Measurements from ENCODE around the gene PROZ.

PROZ gene

DNA sequence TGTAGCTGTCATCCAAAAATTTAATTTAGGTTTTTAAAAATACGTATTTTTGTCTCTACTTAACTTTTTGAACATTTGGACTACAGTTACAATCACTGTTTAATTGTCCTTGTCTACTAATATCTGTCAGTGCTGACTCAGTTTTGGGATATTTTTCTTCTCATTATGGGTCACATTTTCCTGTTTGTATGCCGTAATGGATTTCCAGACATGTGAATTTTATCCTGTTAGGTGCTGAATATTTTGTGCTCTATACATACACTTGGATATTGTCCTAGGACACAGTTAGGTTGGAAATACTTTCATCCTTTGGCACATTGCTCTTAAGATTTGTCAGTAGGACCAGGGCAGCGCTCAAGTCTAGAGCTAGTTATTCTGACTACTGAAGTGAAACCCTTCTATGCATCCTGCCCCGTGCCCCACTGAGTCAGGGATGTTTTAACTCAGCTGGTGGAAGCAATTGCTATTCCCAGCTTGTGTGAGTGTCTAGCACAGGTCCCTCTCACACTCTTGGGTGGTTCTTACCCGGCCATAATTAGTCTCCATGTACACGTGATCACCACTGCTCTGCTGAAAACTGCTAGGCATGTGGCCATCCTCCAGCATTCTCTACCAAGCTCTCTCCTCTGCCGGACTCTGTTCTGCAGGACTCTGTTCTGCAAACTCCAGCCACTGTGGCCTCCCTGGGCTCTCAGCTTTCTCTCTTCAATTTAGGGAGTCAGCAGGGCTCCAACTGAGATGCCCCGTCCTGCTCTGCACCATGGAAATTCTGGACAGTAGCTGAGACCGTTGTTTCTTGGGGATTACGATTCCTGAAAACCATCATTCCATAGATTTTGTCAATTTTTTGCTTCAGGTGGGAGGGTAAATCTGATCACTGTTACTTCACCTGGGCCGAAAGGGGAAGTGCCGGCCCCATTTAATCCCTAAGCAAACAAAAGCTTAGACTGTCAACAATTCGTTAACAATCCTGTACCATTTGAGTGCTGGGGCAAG lies 11.1 kb downstream of the PROZ start:
- Mint-ChIP-seq H3K27ac (no peak overlapping the region), H3K9me3 (ENCODE audit: low read depth) (no peaks in the 10 kb centered on the region)

DNA sequence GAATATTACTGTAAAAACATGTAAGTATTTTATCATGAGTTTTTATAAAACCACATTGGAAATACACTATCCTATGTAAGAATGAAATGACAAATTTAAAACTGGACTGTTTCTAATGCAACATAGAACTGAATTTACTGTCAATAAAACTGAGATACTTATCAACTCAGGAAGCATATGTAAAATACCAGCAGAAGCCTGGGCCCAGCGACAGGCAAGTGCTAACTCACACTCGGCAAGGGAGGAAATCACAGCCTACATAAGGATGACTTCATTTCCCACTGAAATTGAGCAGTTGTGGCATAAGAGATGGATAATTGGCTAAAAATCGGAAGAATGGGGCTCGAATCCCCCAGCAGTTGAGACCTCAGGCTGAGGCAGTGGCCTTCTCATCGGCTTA lies 12.1 kb downstream of the PROZ start:
- peak overlapping the region; percentile 50 for H3K4me3 Mint-ChIP-seq
- H3K36me3 Mint-ChIP-seq, result peaks cover 19% of the 10 kb centered on the region
- no peak overlapping the region for H3K27ac Mint-ChIP-seq
- peaks cover 14% of the 10 kb centered on the region for H3K4me1 Mint-ChIP-seq (ENCODE audit: low read depth)
- no peaks in the 10 kb centered on the region for H3K9me3 Mint-ChIP-seq (ENCODE audit: low read depth)
- H3K27me3 Mint-ChIP-seq, result no peaks in the 10 kb centered on the region

More for the DNA sequence above, 11.1 kb downstream of the PROZ start:
- no peak overlapping the region for H3K4me3 Mint-ChIP-seq
- no peaks in the 10 kb centered on the region for H3K27me3 Mint-ChIP-seq
- H3K36me3 Mint-ChIP-seq, result peaks cover 15% of the 10 kb centered on the region
- peaks cover 18% of the 10 kb centered on the region for H3K4me1 Mint-ChIP-seq (ENCODE audit: low read depth)

DNA sequence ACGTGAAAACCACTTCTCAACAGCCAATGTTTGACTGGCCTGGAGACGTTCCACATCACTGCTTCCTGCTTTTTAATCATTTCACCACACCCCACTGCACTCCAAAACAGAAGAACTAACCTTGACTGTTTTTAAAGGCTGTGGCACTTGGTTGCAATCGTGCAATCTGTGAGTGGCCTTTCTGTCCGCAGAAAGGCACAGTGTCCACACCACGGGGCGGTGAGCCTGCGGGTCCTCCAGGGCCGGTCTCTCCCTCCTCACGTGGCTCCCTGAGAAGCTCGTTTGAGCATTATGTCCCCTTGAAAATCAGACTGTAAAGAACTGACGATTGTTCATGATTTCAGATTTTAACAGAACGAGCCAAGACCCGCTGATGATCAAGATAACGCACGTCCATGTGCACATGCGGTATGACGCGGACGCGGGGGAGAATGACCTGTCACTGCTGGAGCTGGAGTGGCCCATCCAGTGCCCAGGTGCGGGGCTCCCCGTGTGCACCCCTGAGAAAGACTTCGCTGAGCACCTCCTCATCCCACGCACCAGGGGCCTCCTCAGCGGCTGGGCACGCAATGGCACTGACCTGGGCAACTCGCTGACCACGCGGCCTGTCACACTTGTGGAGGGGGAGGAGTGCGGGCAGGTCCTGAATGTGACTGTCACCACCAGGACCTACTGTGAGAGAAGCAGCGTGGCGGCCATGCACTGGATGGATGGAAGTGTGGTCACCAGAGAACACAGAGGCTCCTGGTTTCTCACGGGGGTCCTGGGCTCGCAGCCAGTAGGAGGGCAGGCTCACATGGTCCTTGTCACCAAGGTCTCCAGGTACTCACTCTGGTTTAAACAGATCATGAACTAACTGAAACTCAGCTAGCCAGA lies 13.0 kb downstream of the PROZ start:
- H3K4me1 Mint-ChIP-seq (ENCODE audit: low read depth), result peaks cover 13% of the 10 kb centered on the region
- no peak overlapping the region for H3K27ac Mint-ChIP-seq
- H3K27me3 Mint-ChIP-seq, result no peaks in the 10 kb centered on the region
- H3K36me3 Mint-ChIP-seq, result peaks cover 22% of the 10 kb centered on the region
- H3K4me3 Mint-ChIP-seq, result no peak overlapping the region
- no peaks in the 10 kb centered on the region for H3K9me3 Mint-ChIP-seq (ENCODE audit: low read depth)

DNA sequence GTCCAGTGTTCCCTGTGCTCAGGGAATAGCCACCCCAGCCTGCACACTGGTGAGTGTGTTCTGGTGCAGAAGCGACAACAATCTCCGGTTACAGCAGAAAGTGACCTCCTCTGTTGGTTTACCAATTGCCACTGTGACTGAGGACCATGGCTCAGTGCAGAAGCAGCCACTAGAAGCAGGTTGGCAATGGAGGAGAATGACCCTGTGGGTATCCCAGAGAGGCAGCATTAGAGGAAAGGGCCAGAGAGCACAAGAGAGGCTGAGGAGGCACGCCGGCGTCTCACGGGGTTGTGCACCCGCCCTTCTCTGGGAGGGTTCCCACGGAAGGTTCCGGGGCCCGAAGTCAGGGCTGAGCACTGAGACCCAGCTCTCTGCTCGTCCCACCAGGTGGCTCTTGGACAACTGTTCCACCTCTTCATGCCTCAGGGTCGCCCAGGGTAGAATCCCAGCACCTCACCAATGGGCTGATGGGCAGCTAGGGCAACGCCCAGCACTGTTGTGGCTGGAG lies 14.0 kb downstream of the PROZ start:
- H3K27me3 Mint-ChIP-seq, result no peaks in the 10 kb centered on the region
- H3K4me3 Mint-ChIP-seq, result no peak overlapping the region
- no peak overlapping the region for H3K27ac Mint-ChIP-seq

DNA sequence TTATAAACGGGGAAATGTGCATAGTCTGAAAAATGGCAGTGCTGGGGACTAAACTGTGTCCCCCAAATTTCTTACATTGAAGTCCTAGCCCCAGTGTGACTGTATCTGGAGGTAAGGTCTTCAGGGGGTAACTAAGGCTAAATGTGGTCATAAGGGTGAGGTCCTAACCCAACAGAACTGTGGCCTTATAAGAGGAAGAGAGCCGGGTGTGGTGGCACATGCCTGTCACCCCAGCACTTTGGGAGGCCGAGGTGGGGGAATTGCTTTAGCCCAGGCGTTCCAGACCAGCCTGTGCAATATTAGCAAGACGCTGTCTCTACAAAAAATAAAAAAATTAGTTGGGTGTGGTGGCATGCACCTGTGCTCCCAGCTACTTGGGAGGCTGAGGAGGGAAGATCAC lies 17.8 kb downstream of the PROZ start:
- H3K4me3 Mint-ChIP-seq, result peak overlapping the region; percentile 2
- no peaks in the 10 kb centered on the region for H3K27me3 Mint-ChIP-seq
- peaks cover 25% of the 10 kb centered on the region for H3K36me3 Mint-ChIP-seq
- H3K4me1 Mint-ChIP-seq (ENCODE audit: low read depth), result peaks cover 33% of the 10 kb centered on the region
- H3K9me3 Mint-ChIP-seq (ENCODE audit: low read depth), result no peaks in the 10 kb centered on the region
- H3K27ac Mint-ChIP-seq, result peak overlapping the region; percentile 89

More for the DNA sequence above, 14.0 kb downstream of the PROZ start:
- Mint-ChIP-seq H3K36me3 (peaks cover 22% of the 10 kb centered on the region), H3K9me3 (ENCODE audit: low read depth) (no peaks in the 10 kb centered on the region), H3K4me1 (ENCODE audit: low read depth) (peaks cover 13% of the 10 kb centered on the region)

DNA sequence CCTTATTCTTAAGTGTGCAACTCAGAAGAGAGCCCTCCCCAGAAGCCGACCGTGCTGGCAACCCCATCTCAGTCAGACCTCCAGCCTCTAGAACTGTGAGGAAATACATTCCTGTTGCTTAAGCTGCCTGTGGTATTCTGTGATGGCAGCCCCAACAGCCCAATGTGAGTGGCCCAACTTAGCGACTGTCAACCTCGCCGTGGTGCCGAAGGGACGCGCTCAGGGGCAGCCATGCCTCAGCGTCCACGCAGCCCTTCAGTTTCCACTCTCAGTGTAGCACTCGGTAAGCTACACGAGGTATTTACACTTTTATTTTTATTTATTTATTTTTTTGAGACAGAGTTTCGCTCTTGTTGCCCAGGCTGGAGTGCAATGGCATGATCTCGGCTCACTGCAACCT lies 18.4 kb downstream of the PROZ start:
- H3K36me3 Mint-ChIP-seq, result peaks cover 25% of the 10 kb centered on the region
- H3K4me1 Mint-ChIP-seq (ENCODE audit: low read depth), result peaks cover 38% of the 10 kb centered on the region
- H3K9me3 Mint-ChIP-seq (ENCODE audit: low read depth), result no peaks in the 10 kb centered on the region
- no peaks in the 10 kb centered on the region for H3K27me3 Mint-ChIP-seq
- H3K4me3 Mint-ChIP-seq, result no peak overlapping the region
- H3K27ac Mint-ChIP-seq, result no peak overlapping the region

DNA sequence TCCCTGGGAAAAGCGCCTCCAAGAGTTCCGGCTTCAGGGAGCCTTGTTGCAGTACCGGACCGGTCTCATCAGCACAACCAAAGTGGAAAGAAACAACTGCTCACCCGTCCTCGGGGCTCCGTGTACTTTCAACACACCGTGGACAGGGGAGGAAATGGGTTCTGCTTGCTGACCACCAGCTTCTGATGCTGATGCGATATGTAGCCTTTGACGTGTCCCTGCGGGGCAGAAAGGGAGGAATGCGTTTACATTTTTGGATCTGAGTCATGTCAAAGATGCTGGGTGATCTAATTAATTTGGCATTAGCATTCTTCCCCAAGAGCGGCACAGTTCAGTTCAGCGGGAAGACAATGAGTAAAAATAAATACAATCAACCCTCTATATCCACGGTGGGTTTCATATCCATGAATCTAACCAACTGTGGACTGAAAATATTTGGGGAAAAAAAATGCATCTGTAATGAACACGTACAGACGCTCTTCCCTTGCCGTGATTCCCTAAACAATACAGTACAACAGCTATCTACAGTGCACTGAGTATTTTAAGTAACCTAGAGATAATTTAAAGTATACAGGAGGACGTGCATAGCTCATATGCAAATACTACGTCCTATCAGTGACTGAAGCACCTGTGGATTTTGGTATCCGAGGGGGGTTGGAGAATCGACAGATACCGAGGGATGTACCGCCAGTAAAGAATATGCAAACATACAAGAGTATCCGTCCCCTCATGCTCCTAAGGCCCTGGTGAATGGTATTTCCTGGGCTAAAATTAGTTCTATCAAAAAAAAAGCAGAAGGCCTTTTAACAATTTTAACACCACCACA lies 19.8 kb downstream of the PROZ start:
- peaks cover 25% of the 10 kb centered on the region for H3K36me3 Mint-ChIP-seq
- H3K27me3 Mint-ChIP-seq, result no peaks in the 10 kb centered on the region
- H3K27ac Mint-ChIP-seq, result no peak overlapping the region
- H3K4me1 Mint-ChIP-seq (ENCODE audit: low read depth), result peaks cover 42% of the 10 kb centered on the region
- H3K4me3 Mint-ChIP-seq, result no peak overlapping the region
- no peaks in the 10 kb centered on the region for H3K9me3 Mint-ChIP-seq (ENCODE audit: low read depth)

DNA sequence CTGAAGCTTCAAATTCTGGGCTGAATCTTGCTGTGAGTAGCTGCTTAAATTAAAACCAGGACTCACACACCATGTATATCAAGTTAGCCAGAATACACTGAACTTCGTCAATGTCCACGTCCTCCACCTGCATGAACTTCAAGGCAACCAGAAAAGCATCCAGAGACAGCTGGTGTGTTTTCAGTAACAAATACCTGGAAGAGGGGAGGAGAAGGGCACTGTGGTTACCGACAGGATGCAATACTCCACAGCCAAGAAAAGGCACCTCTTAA lies 20.4 kb downstream of the PROZ start:
- H3K4me1 Mint-ChIP-seq (ENCODE audit: low read depth), result peaks cover 47% of the 10 kb centered on the region
- no peaks in the 10 kb centered on the region for H3K27me3 Mint-ChIP-seq
- H3K36me3 Mint-ChIP-seq, result peaks cover 25% of the 10 kb centered on the region
- H3K27ac Mint-ChIP-seq, result no peak overlapping the region
- H3K4me3 Mint-ChIP-seq, result no peak overlapping the region
- H3K9me3 Mint-ChIP-seq (ENCODE audit: low read depth), result no peaks in the 10 kb centered on the region

DNA sequence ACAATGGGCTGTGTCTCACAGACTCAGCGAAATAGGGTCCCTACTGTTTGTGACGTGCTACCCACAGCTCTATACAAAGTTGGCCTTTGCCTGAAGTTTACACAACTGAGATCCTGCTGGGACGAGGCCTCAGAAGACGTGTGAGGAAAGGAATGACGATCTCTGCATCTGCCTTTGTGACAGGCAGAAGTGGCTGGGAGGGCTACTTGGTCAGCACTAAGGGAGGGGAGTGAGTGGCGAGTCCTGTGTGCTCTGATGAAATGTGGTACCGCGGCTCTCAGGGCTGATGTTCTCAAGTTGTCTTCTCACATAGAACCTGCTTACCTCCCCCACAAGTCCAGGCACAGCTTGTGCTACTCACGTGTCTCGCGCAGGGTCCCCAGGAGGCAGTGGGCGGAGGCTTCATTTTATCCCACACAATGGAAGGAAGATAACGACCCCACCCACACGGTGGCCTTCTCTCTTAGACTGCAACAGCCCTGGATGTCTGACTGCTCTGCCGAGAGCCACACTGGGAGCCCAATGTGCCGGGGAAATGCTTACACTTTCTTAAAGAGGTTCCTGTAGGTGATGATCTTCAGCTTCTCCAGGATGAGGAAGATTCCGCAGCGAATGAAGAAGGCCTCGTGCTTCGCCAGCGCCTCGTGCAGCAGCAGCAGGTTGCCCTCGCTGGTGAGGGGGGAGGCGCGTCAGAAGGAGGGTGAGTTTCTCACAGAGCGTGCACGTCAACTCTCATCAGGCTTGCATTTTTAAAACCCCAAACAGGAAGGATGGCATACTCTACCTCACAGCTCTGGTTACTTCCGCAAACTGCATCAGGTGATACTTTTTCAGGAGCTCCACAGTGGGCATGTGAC lies 21.2 kb downstream of the PROZ start:
- peaks cover 52% of the 10 kb centered on the region for H3K4me1 Mint-ChIP-seq (ENCODE audit: low read depth)
- no peak overlapping the region for H3K4me3 Mint-ChIP-seq
- peaks cover 22% of the 10 kb centered on the region for H3K36me3 Mint-ChIP-seq
- H3K9me3 Mint-ChIP-seq (ENCODE audit: low read depth), result no peaks in the 10 kb centered on the region
- H3K27me3 Mint-ChIP-seq, result no peaks in the 10 kb centered on the region
- peak overlapping the region; percentile 58 for H3K27ac Mint-ChIP-seq

DNA sequence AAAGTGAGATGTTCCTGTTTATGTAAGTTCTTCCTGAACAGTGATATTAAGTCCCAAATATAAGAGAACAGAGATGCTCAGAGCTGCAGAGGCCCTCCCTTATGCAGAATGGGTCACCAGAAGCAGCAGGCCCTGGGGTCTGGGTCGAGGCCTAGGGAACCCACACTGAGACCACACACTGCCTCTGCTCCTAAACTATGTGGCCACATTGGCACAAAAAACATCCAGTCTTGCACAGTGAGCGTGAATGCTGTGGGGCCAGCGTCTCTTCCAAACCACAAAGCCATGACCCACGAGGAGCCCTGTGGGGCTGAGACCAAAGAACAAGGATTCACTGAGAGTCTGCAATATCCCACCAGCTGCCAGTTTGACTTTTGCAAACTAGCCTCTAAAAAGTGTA lies 23.6 kb downstream of the PROZ start:
- Mint-ChIP-seq H3K27me3 (no peaks in the 10 kb centered on the region), H3K4me1 (ENCODE audit: low read depth) (peaks cover 64% of the 10 kb centered on the region), H3K27ac (no peak overlapping the region), H3K9me3 (ENCODE audit: low read depth) (no peaks in the 10 kb centered on the region), H3K36me3 (peaks cover 22% of the 10 kb centered on the region), H3K4me3 (no peak overlapping the region)

DNA sequence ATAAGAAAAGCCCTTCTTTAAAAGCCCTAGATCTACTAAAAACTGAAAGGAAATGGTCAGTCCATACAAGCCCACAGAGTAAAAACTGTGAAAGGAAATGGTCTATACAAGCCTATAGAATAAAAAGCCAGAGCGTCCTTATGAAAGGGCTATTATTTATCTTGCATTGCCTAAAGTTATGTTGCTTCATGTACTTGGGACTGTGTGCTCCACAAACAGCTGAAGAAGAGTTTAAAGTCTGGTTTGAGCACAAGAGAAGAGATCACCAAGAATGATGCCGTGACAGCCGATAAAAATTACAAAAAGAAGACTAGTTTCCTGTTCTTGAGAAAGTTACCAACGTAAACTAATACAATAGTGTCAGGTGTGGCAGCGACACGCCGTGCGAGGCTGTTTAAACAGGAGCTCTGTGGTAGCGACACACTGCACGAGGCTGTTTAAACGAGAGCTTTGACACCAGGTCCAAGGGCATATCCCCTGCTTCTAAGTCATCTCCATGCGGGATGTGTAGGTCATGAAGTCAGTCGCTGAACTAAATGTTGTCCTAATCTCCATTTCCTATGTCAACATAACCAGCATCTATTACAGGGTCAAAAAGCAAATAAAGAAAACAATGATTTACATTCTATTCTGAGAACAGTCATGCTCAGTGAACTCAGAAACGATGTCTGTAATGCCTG lies 25.1 kb downstream of the PROZ start:
- no peaks in the 10 kb centered on the region for H3K27me3 Mint-ChIP-seq
- no peaks in the 10 kb centered on the region for H3K9me3 Mint-ChIP-seq (ENCODE audit: low read depth)
- H3K4me1 Mint-ChIP-seq (ENCODE audit: low read depth), result peaks cover 76% of the 10 kb centered on the region
- H3K4me3 Mint-ChIP-seq, result peak overlapping the region; percentile 45
- peak overlapping the region; percentile 64 for H3K27ac Mint-ChIP-seq
- peaks cover 25% of the 10 kb centered on the region for H3K36me3 Mint-ChIP-seq

DNA sequence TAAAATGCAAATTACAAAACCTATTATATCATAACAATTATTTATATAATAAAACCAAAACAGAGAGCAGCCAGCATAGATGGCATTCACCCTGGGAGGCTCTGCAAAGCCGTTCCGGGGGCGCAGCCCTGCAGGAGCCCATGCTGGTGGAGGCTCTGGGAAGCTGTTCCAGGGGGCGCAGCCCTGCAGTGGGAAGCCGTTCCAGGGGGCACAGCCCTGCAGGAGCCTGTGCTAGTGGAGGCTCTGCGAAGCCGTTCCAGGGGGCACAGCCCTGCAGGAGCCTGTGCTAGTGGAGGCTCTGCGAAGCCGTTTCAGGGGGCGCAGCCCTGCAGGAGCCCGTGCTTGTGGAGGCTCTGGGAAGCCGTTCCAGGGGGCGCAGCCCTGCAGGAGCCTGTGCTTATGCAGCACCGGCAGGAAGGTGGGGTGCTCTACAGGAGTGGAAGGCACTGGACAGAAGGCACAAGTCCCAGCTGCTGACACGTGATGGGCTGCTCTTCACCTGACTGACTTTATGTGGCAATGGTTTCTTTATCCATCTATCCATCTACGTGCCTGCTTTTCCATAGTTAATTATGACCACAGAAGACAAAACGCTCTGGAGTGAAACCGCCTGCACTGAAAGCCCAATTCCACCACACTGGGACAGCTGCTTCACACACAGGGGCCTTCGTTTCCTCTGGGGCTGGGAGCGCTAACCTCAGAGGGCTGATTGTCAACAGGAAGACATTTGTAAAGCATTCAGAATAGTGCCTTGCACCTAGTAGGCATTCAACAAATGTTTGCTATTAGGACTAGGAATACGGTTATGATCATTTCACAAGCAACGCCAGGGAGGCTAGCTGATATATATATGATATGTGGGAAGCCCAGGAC lies 26.4 kb downstream of the PROZ start:
- Mint-ChIP-seq H3K36me3 (peaks cover 26% of the 10 kb centered on the region), H3K27me3 (no peaks in the 10 kb centered on the region), H3K27ac (peak overlapping the region; percentile 93), H3K9me3 (ENCODE audit: low read depth) (no peaks in the 10 kb centered on the region), H3K4me1 (ENCODE audit: low read depth) (peaks cover 71% of the 10 kb centered on the region), H3K4me3 (peak overlapping the region; percentile 83)
